Neural progenitor cell (in vitro differentiated cells): ENCODE measurements around the gene GLTP.

Source experiments
- EZH2phosphoT487 ChIP-seq: fragments of 200-600 bp; sonication (generic); IDR thresholded peaks from 2 replicates; pipeline ENCODE4 v1.6.1; 2017; ENCODE audit warnings: antibody characterized with exemption
- TF ChIP-seq, protein P1 (sequence below): fragments of 200-600 bp; sonication (generic); IDR thresholded peaks from 2 replicates; pipeline ENCODE4 v1.5.1; 2017; ENCODE audit warnings: antibody characterized with exemption, mild to moderate bottlenecking

DNA sequence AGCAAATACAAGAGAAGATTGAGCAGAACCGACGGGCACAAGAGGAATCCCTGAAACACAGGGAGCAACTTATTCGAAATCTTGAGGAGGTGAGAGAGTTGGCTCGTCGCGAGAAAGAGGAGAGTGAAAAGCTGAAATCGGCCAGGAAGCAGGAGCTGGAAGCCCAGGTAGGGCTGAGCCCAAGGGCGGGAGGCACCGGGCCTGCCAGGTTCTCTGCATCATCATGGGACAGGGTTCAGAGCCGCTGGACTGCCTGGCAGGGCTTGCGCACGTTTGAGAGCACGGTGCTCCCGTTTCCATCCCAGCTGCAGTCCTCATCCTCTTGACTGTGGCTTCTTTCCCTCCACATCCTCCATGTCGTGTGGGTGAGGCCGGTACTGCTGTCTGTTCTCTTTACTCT lies 34.1 kb upstream of the GLTP start:
- TF ChIP-seq, protein P1, sequence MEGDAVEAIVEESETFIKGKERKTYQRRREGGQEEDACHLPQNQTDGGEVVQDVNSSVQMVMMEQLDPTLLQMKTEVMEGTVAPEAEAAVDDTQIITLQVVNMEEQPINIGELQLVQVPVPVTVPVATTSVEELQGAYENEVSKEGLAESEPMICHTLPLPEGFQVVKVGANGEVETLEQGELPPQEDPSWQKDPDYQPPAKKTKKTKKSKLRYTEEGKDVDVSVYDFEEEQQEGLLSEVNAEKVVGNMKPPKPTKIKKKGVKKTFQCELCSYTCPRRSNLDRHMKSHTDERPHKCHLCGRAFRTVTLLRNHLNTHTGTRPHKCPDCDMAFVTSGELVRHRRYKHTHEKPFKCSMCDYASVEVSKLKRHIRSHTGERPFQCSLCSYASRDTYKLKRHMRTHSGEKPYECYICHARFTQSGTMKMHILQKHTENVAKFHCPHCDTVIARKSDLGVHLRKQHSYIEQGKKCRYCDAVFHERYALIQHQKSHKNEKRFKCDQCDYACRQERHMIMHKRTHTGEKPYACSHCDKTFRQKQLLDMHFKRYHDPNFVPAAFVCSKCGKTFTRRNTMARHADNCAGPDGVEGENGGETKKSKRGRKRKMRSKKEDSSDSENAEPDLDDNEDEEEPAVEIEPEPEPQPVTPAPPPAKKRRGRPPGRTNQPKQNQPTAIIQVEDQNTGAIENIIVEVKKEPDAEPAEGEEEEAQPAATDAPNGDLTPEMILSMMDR: no peak
- no peak for TF ChIP-seq EZH2phosphoT487
